Measurements from ENCODE around the gene TMCC2.

DNA sequence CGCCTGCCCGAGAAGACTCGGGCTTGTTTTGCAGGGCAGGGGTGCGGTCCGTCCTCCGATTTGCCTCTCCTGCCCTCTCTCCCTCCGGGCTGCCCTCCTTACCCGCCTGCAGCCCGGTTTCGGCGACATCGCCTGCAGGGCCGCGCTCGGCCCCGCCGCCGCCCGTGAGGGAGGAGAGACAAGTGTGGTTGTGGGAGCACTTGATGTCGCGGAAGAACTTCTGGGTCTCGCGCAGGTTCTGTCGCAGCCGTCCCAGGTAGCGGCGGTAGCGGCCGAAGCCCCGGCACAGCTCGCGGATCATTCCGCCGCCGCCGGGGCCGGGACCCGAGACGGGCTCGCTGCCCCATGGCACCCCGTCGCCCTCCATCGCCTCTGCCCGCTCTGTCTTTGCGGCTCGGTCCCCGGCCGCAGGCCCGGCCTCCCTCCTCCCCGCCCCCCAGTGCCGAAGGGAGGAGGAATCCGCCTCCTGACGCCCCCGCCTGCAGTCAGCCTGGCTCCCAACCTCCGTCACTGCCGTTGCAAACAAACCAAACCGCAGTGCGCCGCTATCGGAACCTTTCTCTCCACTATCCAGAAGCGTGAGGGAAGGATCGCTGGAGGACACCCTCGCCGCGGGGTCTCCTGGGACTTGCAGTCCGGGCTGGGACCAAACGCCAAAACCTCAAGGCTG, 16.4 kb upstream of the TMCC2 start, which contains the start of gene DSTYK:
- TF ChIP-seq NFIC (IDR thresholded peaks at IDR 0.05): peak; percentile 40
- TF ChIP-seq RAD21 (IDR thresholded peaks at IDR 0.05; ENCODE audit: low read depth): peak; percentile 11; the same call in 1 of the 2 replicates
- TF ChIP-seq ZBTB7A (IDR thresholded peaks at IDR 0.05; ENCODE audit: low read depth): peak; percentile 70; the same call in 1 of the 2 replicates
- TF ChIP-seq TEAD4 (IDR thresholded peaks at IDR 0.05): peak; percentile 29
- peak; percentile 87 for TF ChIP-seq TAF1 (IDR thresholded peaks at IDR 0.05; ENCODE audit: low read depth)
- TF ChIP-seq EP300 (IDR thresholded peaks at IDR 0.05; ENCODE audit: borderline replicate concordance): peak; percentile 48
- TF ChIP-seq CEBPB (IDR thresholded peaks at IDR 0.05): no peak

Measured in Ishikawa (cell line).